ENCODE results near the gene TBX1.

The TBX1 gene

DNA sequence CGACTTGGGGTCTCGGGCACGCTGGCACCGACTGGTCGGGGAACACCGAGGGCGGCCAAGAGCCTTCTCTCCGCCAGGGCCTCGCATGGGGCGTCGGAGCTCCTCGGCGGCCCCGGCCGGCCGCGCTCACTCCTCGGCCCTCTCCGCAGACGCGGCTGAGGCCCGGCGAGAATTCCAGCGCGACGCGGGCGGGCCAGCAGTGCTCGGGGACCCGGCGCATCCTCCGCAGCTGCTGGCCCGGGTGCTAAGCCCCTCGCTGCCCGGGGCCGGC lies 5.6 kb downstream of the TBX1 start:
- H3K27ac ChIP-seq, result no peak overlapping the region
- no peak for TF ChIP-seq ZFX (IDR thresholded peaks at IDR 0.05)
- TF ChIP-seq, protein P1, sequence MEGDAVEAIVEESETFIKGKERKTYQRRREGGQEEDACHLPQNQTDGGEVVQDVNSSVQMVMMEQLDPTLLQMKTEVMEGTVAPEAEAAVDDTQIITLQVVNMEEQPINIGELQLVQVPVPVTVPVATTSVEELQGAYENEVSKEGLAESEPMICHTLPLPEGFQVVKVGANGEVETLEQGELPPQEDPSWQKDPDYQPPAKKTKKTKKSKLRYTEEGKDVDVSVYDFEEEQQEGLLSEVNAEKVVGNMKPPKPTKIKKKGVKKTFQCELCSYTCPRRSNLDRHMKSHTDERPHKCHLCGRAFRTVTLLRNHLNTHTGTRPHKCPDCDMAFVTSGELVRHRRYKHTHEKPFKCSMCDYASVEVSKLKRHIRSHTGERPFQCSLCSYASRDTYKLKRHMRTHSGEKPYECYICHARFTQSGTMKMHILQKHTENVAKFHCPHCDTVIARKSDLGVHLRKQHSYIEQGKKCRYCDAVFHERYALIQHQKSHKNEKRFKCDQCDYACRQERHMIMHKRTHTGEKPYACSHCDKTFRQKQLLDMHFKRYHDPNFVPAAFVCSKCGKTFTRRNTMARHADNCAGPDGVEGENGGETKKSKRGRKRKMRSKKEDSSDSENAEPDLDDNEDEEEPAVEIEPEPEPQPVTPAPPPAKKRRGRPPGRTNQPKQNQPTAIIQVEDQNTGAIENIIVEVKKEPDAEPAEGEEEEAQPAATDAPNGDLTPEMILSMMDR (conservative IDR thresholded peaks at IDR 0.05), result no peak

DNA sequence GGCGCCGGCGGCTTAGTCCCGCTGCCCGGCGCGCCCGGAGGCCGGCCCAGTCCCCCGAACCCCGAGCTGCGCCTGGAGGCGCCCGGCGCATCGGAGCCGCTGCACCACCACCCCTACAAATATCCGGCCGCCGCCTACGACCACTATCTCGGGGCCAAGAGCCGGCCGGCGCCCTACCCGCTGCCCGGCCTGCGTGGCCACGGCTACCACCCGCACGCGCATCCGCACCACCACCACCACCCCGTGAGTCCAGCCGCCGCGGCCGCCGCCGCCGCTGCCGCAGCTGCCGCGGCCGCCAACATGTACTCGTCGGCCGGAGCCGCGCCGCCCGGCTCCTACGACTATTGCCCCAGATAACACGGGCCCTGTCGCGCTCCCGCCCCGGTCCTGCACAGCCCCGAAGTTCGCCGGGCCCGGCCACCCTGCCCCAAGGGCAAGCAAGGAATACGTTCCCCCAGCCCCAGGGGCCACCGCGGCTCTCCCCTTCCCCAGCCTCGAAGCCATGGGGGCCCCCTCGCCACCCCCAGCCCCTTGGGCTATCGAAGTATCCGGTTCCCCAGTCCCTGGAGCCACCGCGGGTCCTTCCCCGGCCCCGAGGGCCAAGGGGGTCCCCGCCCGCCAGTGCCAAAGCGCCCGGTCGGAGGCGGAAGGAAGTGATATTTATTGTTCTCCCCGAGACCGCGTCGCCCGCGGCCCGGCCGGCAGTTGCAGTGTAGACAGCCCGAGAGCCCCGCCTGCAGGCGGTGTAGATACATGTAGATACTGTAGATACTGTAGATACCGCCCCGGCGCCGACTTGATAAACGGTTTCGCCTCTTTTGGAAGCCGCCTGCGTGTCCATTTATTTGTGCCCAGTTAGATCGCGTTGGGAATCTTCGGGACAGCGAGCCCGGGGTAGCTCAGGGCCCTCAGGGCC lies 6.2 kb downstream of the TBX1 start:
- TF ChIP-seq ZFX (IDR thresholded peaks at IDR 0.05), result no peak
- TF ChIP-seq, protein P1 (conservative IDR thresholded peaks at IDR 0.05), result no peak
- H3K27ac ChIP-seq, result no peak overlapping the region

DNA sequence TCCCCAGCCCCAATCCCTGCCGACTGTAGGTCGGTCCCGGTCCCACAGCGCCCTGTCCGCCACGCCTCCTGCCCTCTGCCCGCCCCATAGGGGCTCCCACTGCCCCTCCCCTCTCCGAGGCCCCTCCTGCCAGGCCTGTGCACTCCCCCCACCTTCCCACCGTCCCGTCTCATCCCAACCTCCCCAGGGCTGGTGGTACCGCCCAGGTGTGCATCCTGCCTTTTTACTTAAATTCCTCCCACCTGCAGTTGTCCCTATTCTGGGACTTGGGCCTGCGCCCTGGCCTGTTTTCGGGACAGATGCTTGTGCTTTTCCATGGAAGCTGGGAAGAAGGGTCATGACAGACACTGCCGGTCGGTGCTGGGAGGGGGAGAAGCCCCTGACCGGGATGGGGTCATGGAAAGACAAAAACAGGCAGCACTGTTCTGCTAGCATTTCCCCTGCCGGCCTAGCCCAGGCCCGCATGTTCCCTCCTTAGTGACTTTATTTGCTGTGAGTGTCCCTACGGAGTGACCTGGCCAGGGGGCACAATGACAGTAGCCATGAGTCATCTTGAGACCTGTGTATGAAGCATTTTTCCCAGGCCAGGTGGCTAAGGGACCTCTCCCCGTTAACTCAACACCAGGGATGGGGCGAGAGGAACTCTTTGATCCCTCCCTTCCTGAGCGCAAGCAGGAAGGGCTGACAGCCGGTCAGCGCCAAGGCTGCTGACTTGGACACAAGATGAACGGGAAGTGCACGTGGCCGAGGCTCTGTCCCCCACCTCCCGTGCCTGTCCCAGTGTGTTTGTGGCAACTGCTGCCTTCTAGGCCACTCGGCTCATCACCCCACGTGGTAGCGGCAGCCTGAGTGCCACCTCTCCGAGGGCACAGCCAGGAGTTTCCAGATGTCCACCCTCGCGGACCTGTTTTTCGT lies 7.1 kb downstream of the TBX1 start:
- no peak overlapping the region for H3K27ac ChIP-seq
- TF ChIP-seq ZFX (IDR thresholded peaks at IDR 0.05), result no peak
- TF ChIP-seq, protein P1 (conservative IDR thresholded peaks at IDR 0.05), result no peak

DNA sequence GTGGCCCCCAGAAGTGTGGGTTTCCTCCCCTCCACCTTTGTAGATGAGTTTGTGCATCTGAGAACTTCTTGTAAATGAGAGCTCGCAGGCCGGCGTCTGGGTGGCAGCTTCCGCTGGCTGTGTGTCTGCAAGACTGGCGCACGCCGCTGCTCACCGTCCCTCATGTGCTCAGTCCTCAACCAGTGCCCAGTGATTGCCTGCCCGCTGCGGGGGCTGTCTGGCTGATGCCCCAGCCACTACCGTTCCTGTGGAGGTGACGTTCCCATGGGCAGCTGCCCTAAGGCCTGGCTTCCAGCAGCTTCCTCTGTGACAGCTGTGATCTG lies 8.8 kb downstream of the TBX1 start:
- no peak overlapping the region for H3K27ac ChIP-seq
- TF ChIP-seq, protein P1 (conservative IDR thresholded peaks at IDR 0.05), result no peak
- TF ChIP-seq ZFX (IDR thresholded peaks at IDR 0.05), result no peak

DNA sequence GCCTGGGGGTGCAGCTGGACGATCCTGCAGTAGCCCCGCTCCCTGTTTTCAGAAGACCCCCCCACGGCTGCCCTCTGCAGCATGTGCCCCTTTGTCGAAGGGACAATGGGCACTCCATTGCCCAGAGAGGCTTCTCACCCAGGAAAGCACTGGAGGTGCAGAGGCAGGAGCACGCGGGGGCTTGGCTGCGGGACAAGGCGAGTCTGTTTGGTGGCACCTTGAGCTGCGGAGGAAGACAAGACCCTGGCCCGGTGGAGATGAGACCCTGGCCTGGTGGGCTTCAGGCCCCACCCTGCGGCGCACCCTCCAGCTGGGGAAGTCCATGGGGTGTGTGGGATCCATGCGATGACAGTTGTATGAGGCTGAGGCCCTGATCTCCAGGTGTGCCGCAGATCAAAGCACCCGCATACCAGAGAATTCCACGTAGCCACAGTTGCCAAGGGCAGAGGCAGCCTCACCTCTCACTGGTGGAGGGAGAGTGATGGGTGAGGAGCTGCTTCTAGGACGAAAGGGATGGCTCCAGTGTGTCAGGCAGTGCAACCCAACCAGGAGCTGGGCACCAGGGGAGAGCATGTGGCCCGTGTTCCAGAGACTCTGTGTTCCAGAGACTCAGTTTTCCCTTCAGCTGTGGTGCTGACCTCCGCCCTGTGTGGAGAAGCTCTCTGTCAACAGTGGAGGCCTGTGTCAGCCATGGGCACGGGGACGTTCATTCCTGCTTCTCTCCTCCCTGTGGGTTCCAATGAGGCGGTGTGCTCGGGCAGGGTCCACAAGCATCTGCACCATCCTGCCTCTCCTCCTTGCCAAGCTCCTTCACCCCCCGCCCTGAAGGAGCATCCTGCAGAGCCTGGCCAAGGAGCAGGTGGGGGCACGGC lies 10.0 kb downstream of the TBX1 start:
- no peak overlapping the region for H3K27ac ChIP-seq
- TF ChIP-seq, protein P1 (conservative IDR thresholded peaks at IDR 0.05), result no peak
- no peak for TF ChIP-seq ZFX (IDR thresholded peaks at IDR 0.05)

DNA sequence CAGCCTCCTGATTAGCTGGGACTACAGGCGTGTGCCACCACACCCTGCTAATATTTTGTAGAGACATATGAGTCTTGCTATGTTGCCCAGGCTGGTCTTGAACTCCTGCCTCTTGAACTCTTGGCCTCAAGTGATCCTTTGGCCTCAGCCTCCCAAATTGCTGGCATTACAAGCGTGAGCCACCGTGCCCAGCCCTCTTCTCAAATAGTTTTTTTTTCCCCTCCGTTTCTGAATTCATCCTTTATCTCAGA lies 11.8 kb downstream of the TBX1 start:
- TF ChIP-seq, protein P1 (conservative IDR thresholded peaks at IDR 0.05), result no peak
- TF ChIP-seq ZFX (IDR thresholded peaks at IDR 0.05), result no peak
- H3K27ac ChIP-seq, result no peak overlapping the region
